ENCODE measurements around the gene RASAL2.
A peak's percentile ranks its signal among the peaks of the same experiment; 100 is the strongest.
"Not testable (repeated sequence)": the region's sequence is repeated elsewhere in the genome, so short reads cannot be mapped to it uniquely, and the experiment has no call there.

The RASAL2 gene

GRCh38 chr1:178072326-178072725 lies 21.6 kb upstream of the RASAL2 start:
- no peak for DNase-seq

- no peak for DNase-seq
These were observed 18.6 kb upstream of the RASAL2 start for GRCh38 chr1:178075333-178075732.

- no peak for DNase-seq
These were observed 17.3 kb upstream of the RASAL2 start for GRCh38 chr1:178076607-178077006.

GRCh38 chr1:178077917-178078316 lies 16.0 kb upstream of the RASAL2 start:
- no peak for DNase-seq

- DNase-seq, result no peak
These were observed 7.6 kb upstream of the RASAL2 start for GRCh38 chr1:178086294-178086693.

- DNase-seq, result no peak
These were observed 7.1 kb upstream of the RASAL2 start for GRCh38 chr1:178086766-178087165.

- DNase-seq, result no peak
These were observed 5.3 kb upstream of the RASAL2 start for GRCh38 chr1:178088651-178089050.

- DNase-seq, result not testable (repeated sequence)
These were observed 2.5 kb upstream of the RASAL2 start for GRCh38 chr1:178091454-178091853.

GRCh38 chr1:178091986-178092745 lies 1.7 kb upstream of the RASAL2 start:
- no peak for DNase-seq

GRCh38 chr1:178092878-178093493 lies 918 bp upstream of the RASAL2 start:
- no peak for DNase-seq

- DNase-seq, result peak; percentile 3
These were observed 382 bp upstream of the RASAL2 start for GRCh38 chr1:178093494-178093950.

GRCh38 chr1:178094739-178095645 lies 1.1 kb downstream of the RASAL2 start:
- DNase-seq, result no peak

GRCh38 chr1:178096421-178096820 lies 2.5 kb downstream of the RASAL2 start:
- no peak for DNase-seq

GRCh38 chr1:178098262-178098661 lies 4.4 kb downstream of the RASAL2 start:
- DNase-seq, result no peak

- DNase-seq, result no peak
These were observed 7.3 kb downstream of the RASAL2 start for GRCh38 chr1:178101266-178101630.

GRCh38 chr1:178101654-178102053 lies 7.8 kb downstream of the RASAL2 start:
- no peak for DNase-seq

- no peak for DNase-seq
These were observed 8.3 kb downstream of the RASAL2 start for GRCh38 chr1:178102218-178102617.

GRCh38 chr1:178107823-178108222 lies 13.9 kb downstream of the RASAL2 start:
- no peak for DNase-seq

- no peak for DNase-seq
These were observed 15.6 kb downstream of the RASAL2 start for GRCh38 chr1:178109348-178110143.

GRCh38 chr1:178115260-178115659 lies 21.4 kb downstream of the RASAL2 start:
- DNase-seq, result no peak

GRCh38 chr1:178118524-178118923 lies 24.6 kb downstream of the RASAL2 start:
- no peak for DNase-seq

- no peak for DNase-seq
These were observed 25.7 kb downstream of the RASAL2 start for GRCh38 chr1:178119628-178120027.

GRCh38 chr1:178120088-178120487 lies 26.2 kb downstream of the RASAL2 start:
- no peak for DNase-seq
